HCT116 (cell line): ENCODE measurements around the gene TMEM129.

ENCODE experiments used
- CTCF ChIP-seq, 3 experiments: fragments of 200-600 bp in 1 of 3; sonication (generic) in 1 of 3; IDR thresholded peaks in 2 of 3; conservative IDR thresholded peaks in 1 of 3; 2 replicates each; pipeline ENCODE4 v1.5.1; 2012 to 2017; ENCODE audit warnings: low read depth in 2 of 3, low read length in 2 of 3, antibody characterized with exemption in 1 of 3, borderline replicate concordance in 1 of 3, control low read depth in 1 of 3, mild to moderate bottlenecking in 1 of 3, mixed read lengths in 1 of 3, mixed run types in 1 of 3, moderate library complexity in 1 of 3; ENCODE audit not compliant: insufficient read depth in 1 of 3
- EZH2 ChIP-seq: fragments of 200-600 bp; sonication (generic); IDR thresholded peaks from 2 replicates; pipeline ENCODE4 v1.6.1; 2017; ENCODE audit warnings: antibody characterized with exemption, mixed run types
- EZH2phosphoT487 ChIP-seq: fragments of 200-600 bp; IDR thresholded peaks from 2 replicates; pipeline ENCODE4 v1.6.1; 2018; ENCODE audit warnings: antibody characterized with exemption, borderline replicate concordance
- POLR2A ChIP-seq: IDR thresholded peaks from 2 replicates; pipeline ENCODE4 v1.7.0; 2011; ENCODE audit warnings: borderline replicate concordance; ENCODE audit not compliant: insufficient read depth, insufficient read length; ENCODE audit errors: extremely low read depth
- RAD21 ChIP-seq: IDR thresholded peaks from 2 replicates; pipeline ENCODE4 v1.6.1; 2012; ENCODE audit warnings: low read depth, mild to moderate bottlenecking
- SP1 ChIP-seq: IDR thresholded peaks from 2 replicates; pipeline ENCODE4 v1.6.1; 2012; ENCODE audit warnings: low read depth
- TCF7L2 ChIP-seq: IDR thresholded peaks from 2 replicates; pipeline ENCODE4 v1.7.0; 2011; ENCODE audit warnings: borderline replicate concordance, inconsistent platforms; ENCODE audit not compliant: insufficient read depth, insufficient read length; ENCODE audit errors: extremely low read depth
- YY1 ChIP-seq: IDR thresholded peaks from 2 replicates; pipeline ENCODE4 v1.6.1; 2011; ENCODE audit warnings: low read length, low read depth, moderate library complexity, mild to moderate bottlenecking; ENCODE audit not compliant: insufficient replicate concordance; ENCODE audit errors: extremely low read depth
- ZBTB33 ChIP-seq: IDR thresholded peaks from 2 replicates; pipeline ENCODE4 v1.6.1; 2011; ENCODE audit warnings: mild to moderate bottlenecking, low read length, moderate library complexity; ENCODE audit not compliant: insufficient replicate concordance; ENCODE audit errors: extremely low read depth
- ZFX ChIP-seq: fragments of 450-650 bp; IDR thresholded peaks from 2 replicates; pipeline ENCODE4 v1.6.1; 2017

- no peak for TF ChIP-seq RAD21
- TF ChIP-seq POLR2A: no peak
- no peak for TF ChIP-seq YY1
- no peak for TF ChIP-seq CTCF (IDR thresholded peaks at IDR 0.05 in 2 of 3, conservative IDR thresholded peaks at IDR 0.05 in 1 of 3; ENCODE audit: borderline replicate concordance in 1 of 3, insufficient read depth in 1 of 3, low read depth in 2 of 3, low read length in 2 of 3)
- TF ChIP-seq ZFX: no peak
- no peak for TF ChIP-seq EZH2
- no peak for TF ChIP-seq TCF7L2
- TF ChIP-seq ZBTB33: no peak
- TF ChIP-seq EZH2phosphoT487: no peak
- no peak for TF ChIP-seq SP1
Observed at GRCh38 chr4:1735215-1735614, 14.1 kb upstream of the TMEM129 start.
